KMS-11 (cell line): ENCODE results near the gene UNC13B.
A peak's percentile ranks its signal among the peaks of the same experiment; 100 is the strongest.

ENCODE experiments used
- H2AFZ ChIP-seq: fragments of 200-600 bp; sonication (generic); 2 replicates; pipeline ENCODE4 v1.6.1; 2016; ENCODE audit warnings: antibody characterized with exemption, mixed run types, low read depth
- H3K27ac ChIP-seq: fragments of 200-600 bp; sonication (generic); 2 replicates; pipeline ENCODE4 v1.6.1; 2016; ENCODE audit warnings: mild to moderate bottlenecking, mixed run types
- H3K27me3 ChIP-seq: fragments of 200-600 bp; sonication (generic); 2 replicates; pipeline ENCODE4 v1.6.1; 2017; ENCODE audit warnings: mild to moderate bottlenecking, low read depth, mixed run types, moderate library complexity; ENCODE audit not compliant: insufficient read depth
- H3K36me3 ChIP-seq: fragments of 200-600 bp; sonication (generic); 2 replicates; pipeline ENCODE4 v1.6.1; 2017; ENCODE audit warnings: mild to moderate bottlenecking, mixed run types; ENCODE audit not compliant: insufficient read depth
- H3K4me1 ChIP-seq: fragments of 200-600 bp; sonication (generic); 2 replicates; pipeline ENCODE4 v1.6.1; 2016; ENCODE audit warnings: mild to moderate bottlenecking, low read depth, mixed run types; ENCODE audit not compliant: poor library complexity, severe bottlenecking
- H3K4me2 ChIP-seq: fragments of 200-600 bp; sonication (generic); 2 replicates; pipeline ENCODE4 v1.7.0; 2016; ENCODE audit warnings: mild to moderate bottlenecking, mixed run types
- H3K4me3 ChIP-seq: fragments of 200-600 bp; sonication (generic); IDR thresholded peaks from 2 replicates; pipeline ENCODE4 v1.6.1; 2017; ENCODE audit warnings: low read depth, low read length, mixed read lengths; ENCODE audit not compliant: insufficient read depth
- H3K79me2 ChIP-seq: fragments of 200-600 bp; sonication (generic); 2 replicates; pipeline ENCODE4 v1.6.1; 2016; ENCODE audit warnings: low read depth, mixed run types; ENCODE audit not compliant: insufficient read depth
- H3K9ac ChIP-seq: fragments of 200-600 bp; sonication (generic); 2 replicates; pipeline ENCODE4 v1.6.1; 2016; ENCODE audit warnings: mild to moderate bottlenecking, mixed run types
- H4K20me1 ChIP-seq: fragments of 200-600 bp; sonication (generic); 2 replicates; pipeline ENCODE4 v1.6.1; 2016; ENCODE audit warnings: mild to moderate bottlenecking, mixed run types; ENCODE audit not compliant: insufficient read depth
- TF ChIP-seq, protein P1 (sequence below): fragments of 200-600 bp; sonication (generic); conservative IDR thresholded peaks from 2 replicates; pipeline ENCODE4 v1.6.1; 2017; ENCODE audit warnings: low read depth, mild to moderate bottlenecking, antibody characterized with exemption, low read length, moderate library complexity, mixed read lengths

UNC13B gene

DNA sequence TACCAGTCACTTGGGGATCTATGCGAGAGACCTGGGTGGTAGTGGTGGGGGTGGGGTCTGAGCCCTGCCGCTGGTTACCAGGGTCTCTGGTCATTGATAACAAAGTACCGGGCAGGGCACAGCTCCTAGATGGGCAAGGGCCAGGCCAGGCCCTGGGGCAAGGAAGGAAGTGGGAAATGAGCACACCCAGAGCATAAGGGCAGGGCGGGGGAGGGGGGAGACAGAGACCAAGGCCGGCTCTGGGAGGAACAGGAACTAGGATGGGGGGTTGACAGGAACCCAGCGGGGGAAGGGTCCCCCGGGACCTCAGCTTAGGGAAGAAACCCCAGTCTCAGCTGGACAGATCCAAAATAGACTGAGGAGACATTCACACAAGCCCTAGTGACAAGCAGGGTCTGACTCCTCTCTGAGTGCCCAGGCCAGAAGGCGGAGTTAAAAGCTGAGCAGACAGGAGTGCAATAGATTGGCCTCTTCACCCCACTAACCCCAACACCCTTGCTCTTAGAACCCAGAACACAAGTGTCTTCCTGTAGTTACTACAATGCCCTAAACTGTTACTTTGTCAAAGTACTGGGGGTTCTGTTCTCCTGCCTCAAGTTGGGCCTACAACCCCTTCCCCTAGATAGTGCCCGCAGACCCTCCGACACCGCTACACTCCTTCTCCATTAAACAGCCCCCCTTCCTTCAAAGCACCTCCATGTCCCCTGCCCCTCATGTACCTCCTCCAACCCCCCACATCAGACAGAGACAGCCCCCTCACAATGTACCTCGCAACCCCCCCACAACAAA lies 46.8 kb upstream of the UNC13B start:
- peak overlapping the region; percentile 94 for H2AFZ ChIP-seq
- H3K36me3 ChIP-seq: no peaks in the 10 kb centered on the region
- H3K27ac ChIP-seq: peak overlapping the region; percentile 44
- peak overlapping the region; percentile 40; the same call in 1 of the 2 replicates for H3K9ac ChIP-seq
- peaks cover 45% of the 10 kb centered on the region for H3K4me1 ChIP-seq
- H3K27me3 ChIP-seq: no peaks in the 10 kb centered on the region
- H4K20me1 ChIP-seq: no peaks in the 10 kb centered on the region
- no peaks in the 10 kb centered on the region for H3K79me2 ChIP-seq
- no peak overlapping the region for H3K4me3 ChIP-seq
- peak overlapping the region; percentile 96 for H3K4me2 ChIP-seq
- TF ChIP-seq, protein P1, sequence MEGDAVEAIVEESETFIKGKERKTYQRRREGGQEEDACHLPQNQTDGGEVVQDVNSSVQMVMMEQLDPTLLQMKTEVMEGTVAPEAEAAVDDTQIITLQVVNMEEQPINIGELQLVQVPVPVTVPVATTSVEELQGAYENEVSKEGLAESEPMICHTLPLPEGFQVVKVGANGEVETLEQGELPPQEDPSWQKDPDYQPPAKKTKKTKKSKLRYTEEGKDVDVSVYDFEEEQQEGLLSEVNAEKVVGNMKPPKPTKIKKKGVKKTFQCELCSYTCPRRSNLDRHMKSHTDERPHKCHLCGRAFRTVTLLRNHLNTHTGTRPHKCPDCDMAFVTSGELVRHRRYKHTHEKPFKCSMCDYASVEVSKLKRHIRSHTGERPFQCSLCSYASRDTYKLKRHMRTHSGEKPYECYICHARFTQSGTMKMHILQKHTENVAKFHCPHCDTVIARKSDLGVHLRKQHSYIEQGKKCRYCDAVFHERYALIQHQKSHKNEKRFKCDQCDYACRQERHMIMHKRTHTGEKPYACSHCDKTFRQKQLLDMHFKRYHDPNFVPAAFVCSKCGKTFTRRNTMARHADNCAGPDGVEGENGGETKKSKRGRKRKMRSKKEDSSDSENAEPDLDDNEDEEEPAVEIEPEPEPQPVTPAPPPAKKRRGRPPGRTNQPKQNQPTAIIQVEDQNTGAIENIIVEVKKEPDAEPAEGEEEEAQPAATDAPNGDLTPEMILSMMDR: no peak

DNA sequence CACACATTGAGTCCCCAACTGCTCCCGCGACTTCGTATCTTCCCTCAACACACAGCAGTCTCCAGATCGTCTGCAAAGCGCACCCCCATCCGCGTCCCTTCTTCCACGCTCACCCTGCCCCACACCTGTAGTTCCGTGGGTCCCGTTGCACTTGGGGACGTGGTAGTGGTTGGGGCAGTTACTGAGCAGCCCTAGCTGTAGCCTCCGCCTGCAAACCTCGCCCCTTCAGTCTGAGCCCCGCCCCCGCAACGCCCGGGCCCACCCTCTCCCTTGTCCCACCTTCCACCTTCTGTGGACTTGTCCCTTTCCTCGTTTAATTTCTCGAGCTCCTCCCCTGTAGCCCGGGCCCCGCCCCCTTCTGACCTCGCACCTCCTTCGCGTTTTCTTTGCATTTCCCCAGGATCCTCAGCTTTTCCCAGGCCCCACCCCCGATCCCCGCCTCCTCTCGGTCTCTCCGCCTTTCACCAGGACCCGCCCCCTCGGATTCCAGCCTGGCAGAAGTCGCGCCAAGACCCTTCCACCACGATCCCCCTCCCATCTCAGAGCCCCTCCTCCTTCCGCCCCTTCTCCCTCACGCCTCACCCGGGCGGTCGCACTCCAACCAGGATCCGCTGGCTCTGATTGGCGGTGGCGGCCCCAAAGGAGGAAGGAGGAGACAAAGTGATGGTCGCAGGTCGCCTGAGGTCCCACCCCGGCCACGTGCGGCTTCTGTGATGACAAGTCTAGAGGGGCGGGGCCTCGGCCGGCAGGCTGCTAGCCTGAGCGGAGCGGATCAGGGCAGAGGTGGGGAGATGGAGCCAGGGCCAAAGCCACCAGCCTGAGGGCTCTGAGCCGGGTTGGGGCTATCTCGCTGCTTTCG lies 45.9 kb upstream of the UNC13B start, which contains the start of gene ATOSB:
ATOSB (minus strand) TSS at position 183 of the 859 bp plus-strand sequence. CDS start 7,588 bp downstream, outside the sequence.
- peak within 1 kb of the TSS; percentile 94 for H2AFZ ChIP-seq
- peak within 1 kb of the TSS; percentile 53 for H3K27ac ChIP-seq
- no peaks in the 10 kb centered on the region for H3K27me3 ChIP-seq
- TF ChIP-seq, protein P1: no peak
- H3K36me3 ChIP-seq: no peaks in the 10 kb centered on the region
- no peaks in the 10 kb centered on the region for H4K20me1 ChIP-seq
- no peaks in the 10 kb centered on the region for H3K79me2 ChIP-seq
- H3K4me3 ChIP-seq: no peak within 1 kb of the TSS
- peaks cover 40% of the 10 kb centered on the region for H3K4me1 ChIP-seq
- H3K9ac ChIP-seq: peak within 1 kb of the TSS; percentile 40; the same call in 1 of the 2 replicates
- H3K4me2 ChIP-seq: peak within 1 kb of the TSS; percentile 96

DNA sequence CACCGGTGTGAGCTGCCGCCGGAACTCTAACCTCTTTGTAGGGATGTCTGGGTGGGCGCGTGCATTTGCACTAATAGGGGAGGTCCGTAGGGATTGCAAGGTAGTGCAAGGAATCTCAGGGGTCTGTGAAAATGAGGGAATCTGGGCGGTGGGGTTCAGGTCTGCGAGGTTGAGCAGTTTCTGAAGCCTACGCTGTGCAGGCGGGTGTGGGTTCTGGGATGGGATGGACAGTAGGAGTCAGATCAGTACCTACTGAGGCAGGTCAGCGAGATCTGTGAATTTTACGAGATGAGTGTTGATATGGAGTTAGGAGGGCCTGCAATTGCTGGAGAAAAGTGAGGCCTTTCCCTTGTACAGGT lies 45.3 kb upstream of the UNC13B start:
- Histone ChIP-seq H2AFZ (peak overlapping the region; percentile 94), H4K20me1 (no peaks in the 10 kb centered on the region), H3K36me3 (no peaks in the 10 kb centered on the region), H3K4me1 (peaks cover 40% of the 10 kb centered on the region), H3K27ac (peak overlapping the region; percentile 53; the same call in 1 of the 2 replicates), H3K4me2 (peak overlapping the region; percentile 96), H3K79me2 (no peaks in the 10 kb centered on the region), H3K27me3 (no peaks in the 10 kb centered on the region), H3K4me3 (no peak overlapping the region), H3K9ac (peak overlapping the region; percentile 21; the same call in 1 of the 2 replicates)
- TF ChIP-seq, protein P1: no peak

DNA sequence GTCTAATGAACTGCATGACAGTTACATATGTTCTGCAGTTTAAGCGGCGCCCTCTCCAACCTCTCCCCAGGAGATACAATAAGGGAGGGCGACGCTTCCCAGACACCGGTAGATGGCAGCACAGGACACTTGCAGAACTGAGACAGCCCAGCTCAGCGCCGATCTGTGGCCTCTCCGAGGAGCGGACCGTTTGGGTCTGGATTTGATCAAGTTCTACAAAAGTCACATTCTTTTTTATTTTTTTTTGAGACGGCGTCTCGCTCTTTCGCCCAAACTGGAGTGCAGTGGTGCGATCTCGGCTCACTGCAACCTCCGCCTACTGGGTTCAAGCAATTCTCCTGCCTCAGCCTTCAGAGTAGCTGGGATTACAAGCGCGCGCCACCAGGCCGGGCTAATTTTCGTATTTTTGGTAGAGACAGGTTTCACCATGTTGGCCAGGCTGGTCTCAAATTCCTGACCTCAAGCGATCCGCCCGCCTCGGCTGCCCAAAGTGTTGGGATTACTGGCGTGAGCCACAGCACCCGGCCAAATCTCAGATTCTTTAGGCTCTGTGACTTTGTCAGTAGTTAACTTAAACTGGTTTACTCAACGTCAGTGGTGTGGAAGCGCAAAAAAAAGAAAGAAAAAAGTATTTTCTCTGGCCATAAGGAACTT lies 44.8 kb upstream of the UNC13B start:
- peak overlapping the region; percentile 53; the same call in 1 of the 2 replicates for H3K27ac ChIP-seq
- no peaks in the 10 kb centered on the region for H3K36me3 ChIP-seq
- no peaks in the 10 kb centered on the region for H4K20me1 ChIP-seq
- no peak overlapping the region for H3K4me3 ChIP-seq
- no peak overlapping the region; the same call in 1 of the 2 replicates for H3K9ac ChIP-seq
- peak overlapping the region; percentile 96 for H3K4me2 ChIP-seq
- no peaks in the 10 kb centered on the region for H3K79me2 ChIP-seq
- H3K4me1 ChIP-seq: peaks cover 37% of the 10 kb centered on the region
- no peaks in the 10 kb centered on the region for H3K27me3 ChIP-seq
- peak overlapping the region; percentile 94 for H2AFZ ChIP-seq
- TF ChIP-seq, protein P1: peak; percentile 86
